Left kidney (tissue), 1 donor: Measurements from ENCODE around the gene MIXL1. TPM values are rescaled to one million over a fixed set of nuclear protein-coding genes. Genes with fewer than 3 reads are reported as not detected.

ENCODE experiments used
- polyA plus RNA-seq: library from polyadenylated mRNA; unstranded; fragments of 120-200 nt; gene quantifications from one replicate; pipeline ENCODE4 v1.2.1, GENCODE V29; 2013; ENCODE audit not compliant: insufficient read length

MIXL1 gene
- polyA plus RNA-seq, 1 donor: 0.23 TPM

Other genes with a start within 250 kb of the MIXL1 start
- 22.2 TPM for gene SDE2, start 224.3 kb upstream of the MIXL1 start, polyA plus RNA-seq
- gene H3-3A, start 160.9 kb upstream of the MIXL1 start, polyA plus RNA-seq: 1,261 TPM
- 52.3 TPM for gene ACBD3, start 36.9 kb upstream of the MIXL1 start, polyA plus RNA-seq
- gene LIN9, start 85.5 kb downstream of the MIXL1 start, polyA plus RNA-seq: 12.3 TPM
- 133 TPM for gene PARP1, start 184.4 kb downstream of the MIXL1 start, polyA plus RNA-seq